HUES6 (cell line): ENCODE data around the gene OR10A4.
"Not testable (repeated sequence)": the region's sequence is repeated elsewhere in the genome, so short reads cannot be mapped to it uniquely, and the experiment has no call there.

ENCODE experiments used
- H3K27ac ChIP-seq: 2 replicates; pipeline ENCODE4 v1.7.0; 2013; ENCODE audit warnings: low read depth, mild to moderate bottlenecking, low read length, inconsistent platforms
- H3K27me3 ChIP-seq: 2 replicates; pipeline ENCODE4 v1.6.1; 2013; ENCODE audit warnings: low read length; ENCODE audit not compliant: control insufficient read depth, insufficient read depth
- H3K36me3 ChIP-seq: 2 replicates; pipeline ENCODE4 v1.6.1; 2013; ENCODE audit warnings: low read length; ENCODE audit not compliant: control insufficient read depth, insufficient read depth
- H3K4me1 ChIP-seq: 2 replicates; pipeline ENCODE4 v1.6.1; 2013; ENCODE audit warnings: low read length; ENCODE audit not compliant: control insufficient read depth, insufficient read depth
- H3K4me3 ChIP-seq: 2 replicates; pipeline ENCODE4 v1.5.1; 2013; ENCODE audit warnings: low read depth, low read length
- H3K9ac ChIP-seq: one replicate; pipeline ENCODE4 v1.6.1; 2013; ENCODE audit warnings: mild to moderate bottlenecking, low read length
- H3K9me3 ChIP-seq: 2 replicates; pipeline ENCODE4 v1.6.1; 2013; ENCODE audit warnings: low read depth, low read length; ENCODE audit not compliant: control insufficient read depth, insufficient read depth

OR10A4 gene, protein sequence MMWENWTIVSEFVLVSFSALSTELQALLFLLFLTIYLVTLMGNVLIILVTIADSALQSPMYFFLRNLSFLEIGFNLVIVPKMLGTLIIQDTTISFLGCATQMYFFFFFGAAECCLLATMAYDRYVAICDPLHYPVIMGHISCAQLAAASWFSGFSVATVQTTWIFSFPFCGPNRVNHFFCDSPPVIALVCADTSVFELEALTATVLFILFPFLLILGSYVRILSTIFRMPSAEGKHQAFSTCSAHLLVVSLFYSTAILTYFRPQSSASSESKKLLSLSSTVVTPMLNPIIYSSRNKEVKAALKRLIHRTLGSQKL

GRCh38 chr11:6876325-6876724 lies at the start of gene OR10A4:
OR10A4 (plus strand) TSS chr11:6876625; CDS start chr11:6876648, 23 bp downstream.
- Histone ChIP-seq H3K9ac (no peak within 1 kb of the TSS), H3K36me3 (no peaks in the 10 kb centered on the region), H3K9me3 (no peaks in the 10 kb centered on the region), H3K4me3 (no peak within 1 kb of the TSS), H3K27ac (no peak within 1 kb of the TSS), H3K4me1 (no peaks in the 10 kb centered on the region), H3K27me3 (no peaks in the 10 kb centered on the region)

DNA sequence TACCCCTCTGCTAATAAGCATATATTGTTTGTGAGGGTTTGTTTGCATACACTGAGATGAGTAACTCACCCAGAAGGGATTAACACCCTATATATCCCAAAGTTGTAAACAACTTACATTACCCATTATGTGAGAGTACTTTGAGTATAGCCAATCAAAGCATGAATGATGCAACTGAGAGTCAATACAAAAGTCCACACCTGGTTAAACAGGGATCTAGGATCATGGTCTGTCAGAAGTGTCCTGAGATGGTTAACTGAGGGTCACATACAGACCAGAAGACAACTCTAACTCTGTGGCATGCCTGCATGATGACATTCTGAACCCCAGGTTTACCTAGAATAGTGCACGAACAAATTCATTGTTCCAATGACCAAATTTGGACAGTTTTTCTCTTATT lies 48.3 kb upstream of the OR10A4 start:
- no peak overlapping the region for H3K9ac ChIP-seq
- no peaks in the 10 kb centered on the region for H3K27me3 ChIP-seq
- H3K9me3 ChIP-seq: no peaks in the 10 kb centered on the region
- no peak overlapping the region for H3K4me3 ChIP-seq
- H3K36me3 ChIP-seq: no peaks in the 10 kb centered on the region
- H3K27ac ChIP-seq: no peak overlapping the region
- no peaks in the 10 kb centered on the region for H3K4me1 ChIP-seq

DNA sequence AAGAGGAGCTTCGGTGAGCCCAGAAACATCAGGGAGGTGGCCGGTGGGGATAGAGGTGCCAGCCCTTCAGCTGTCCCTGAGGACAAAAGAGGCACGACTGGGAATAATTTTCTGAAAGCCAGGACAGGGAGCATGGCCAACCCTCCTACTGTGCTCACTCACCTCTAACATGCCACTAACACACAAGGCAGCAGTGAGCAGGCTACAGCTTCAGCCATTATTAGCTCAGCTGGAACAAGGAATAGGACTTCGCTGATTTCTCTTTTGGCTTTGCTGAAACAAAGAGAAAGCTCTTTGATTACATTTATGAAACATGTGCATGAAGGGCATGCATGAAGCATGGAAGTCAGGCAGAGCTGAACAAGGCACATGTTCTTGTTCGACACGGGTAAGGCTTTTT lies 43.1 kb upstream of the OR10A4 start:
- H3K27me3 ChIP-seq: no peaks in the 10 kb centered on the region
- no peak overlapping the region for H3K4me3 ChIP-seq
- H3K9me3 ChIP-seq: no peaks in the 10 kb centered on the region
- H3K9ac ChIP-seq: no peak overlapping the region
- H3K36me3 ChIP-seq: no peaks in the 10 kb centered on the region
- no peaks in the 10 kb centered on the region for H3K4me1 ChIP-seq
- H3K27ac ChIP-seq: no peak overlapping the region

- Histone ChIP-seq H3K4me1 (no peaks in the 10 kb centered on the region), H3K27me3 (no peaks in the 10 kb centered on the region), H3K4me3 (no peak overlapping the region), H3K36me3 (no peaks in the 10 kb centered on the region), H3K9ac (no peak overlapping the region), H3K9me3 (no peaks in the 10 kb centered on the region), H3K27ac (no peak overlapping the region)
These were observed 42.4 kb upstream of the OR10A4 start for GRCh38 chr11:6834021-6834420.

- Histone ChIP-seq H3K4me1 (peaks cover 4% of the 10 kb centered on the region; the same call in 1 of the 2 replicates), H3K27me3 (no peaks in the 10 kb centered on the region), H3K9me3 (peaks cover 5% of the 10 kb centered on the region; the same call in 1 of the 2 replicates), H3K27ac (no peak overlapping the region), H3K9ac (no peak overlapping the region), H3K4me3 (no peak overlapping the region), H3K36me3 (no peaks in the 10 kb centered on the region)
These were observed 34.7 kb upstream of the OR10A4 start for GRCh38 chr11:6841694-6842093.

- Histone ChIP-seq H3K4me3 (no peak overlapping the region), H3K27ac (no peak overlapping the region), H3K9me3 (peaks cover 5% of the 10 kb centered on the region; the same call in 1 of the 2 replicates), H3K27me3 (no peaks in the 10 kb centered on the region), H3K36me3 (no peaks in the 10 kb centered on the region), H3K9ac (no peak overlapping the region), H3K4me1 (peaks cover 12% of the 10 kb centered on the region)
These were observed 32.8 kb upstream of the OR10A4 start for GRCh38 chr11:6843670-6844069.

DNA sequence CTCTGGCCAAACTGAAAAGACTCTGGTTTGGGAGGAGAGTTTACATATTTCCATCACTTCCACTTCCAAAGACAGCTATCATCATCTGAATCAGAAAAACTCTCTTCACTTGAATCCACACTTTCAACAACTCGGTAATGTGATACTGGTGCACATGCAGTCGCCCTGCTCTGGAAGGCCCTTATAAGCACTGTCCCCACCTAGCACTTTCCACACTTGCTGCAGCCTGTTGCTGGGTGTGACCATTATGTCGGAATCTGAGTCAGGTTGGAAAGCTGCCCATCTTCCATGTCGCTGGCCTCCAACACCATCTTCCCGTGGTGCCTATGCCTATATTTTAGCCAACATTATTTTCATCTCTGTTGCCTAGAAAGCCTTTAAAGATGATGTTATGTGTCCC lies 32.1 kb upstream of the OR10A4 start:
- H3K4me3 ChIP-seq: no peak overlapping the region
- H3K27ac ChIP-seq: no peak overlapping the region
- no peaks in the 10 kb centered on the region for H3K36me3 ChIP-seq
- peaks cover 12% of the 10 kb centered on the region for H3K4me1 ChIP-seq
- no peak overlapping the region for H3K9ac ChIP-seq
- H3K9me3 ChIP-seq: peaks cover 5% of the 10 kb centered on the region; the same call in 1 of the 2 replicates
- no peaks in the 10 kb centered on the region for H3K27me3 ChIP-seq

GRCh38 chr11:6845383-6845782 lies 31.0 kb upstream of the OR10A4 start, which contains the start of gene OR10A5:
OR10A5 (plus strand) TSS chr11:6845683; CDS start chr11:6845683, 0 bp downstream.
- H3K27me3 ChIP-seq: no peaks in the 10 kb centered on the region
- H3K9me3 ChIP-seq: peaks cover 5% of the 10 kb centered on the region; the same call in 1 of the 2 replicates
- no peak within 1 kb of the TSS for H3K4me3 ChIP-seq
- peaks cover 12% of the 10 kb centered on the region for H3K4me1 ChIP-seq
- no peaks in the 10 kb centered on the region for H3K36me3 ChIP-seq
- no peak within 1 kb of the TSS for H3K9ac ChIP-seq
- no peak within 1 kb of the TSS for H3K27ac ChIP-seq

GRCh38 chr11:6850526-6850925 lies 25.9 kb upstream of the OR10A4 start:
- no peak overlapping the region for H3K9ac ChIP-seq
- H3K27me3 ChIP-seq: no peaks in the 10 kb centered on the region
- no peak overlapping the region for H3K4me3 ChIP-seq
- peaks cover 13% of the 10 kb centered on the region; the same call in 1 of the 2 replicates for H3K9me3 ChIP-seq
- no peak overlapping the region for H3K27ac ChIP-seq
- no peaks in the 10 kb centered on the region for H3K36me3 ChIP-seq
- H3K4me1 ChIP-seq: peaks cover 8% of the 10 kb centered on the region

DNA sequence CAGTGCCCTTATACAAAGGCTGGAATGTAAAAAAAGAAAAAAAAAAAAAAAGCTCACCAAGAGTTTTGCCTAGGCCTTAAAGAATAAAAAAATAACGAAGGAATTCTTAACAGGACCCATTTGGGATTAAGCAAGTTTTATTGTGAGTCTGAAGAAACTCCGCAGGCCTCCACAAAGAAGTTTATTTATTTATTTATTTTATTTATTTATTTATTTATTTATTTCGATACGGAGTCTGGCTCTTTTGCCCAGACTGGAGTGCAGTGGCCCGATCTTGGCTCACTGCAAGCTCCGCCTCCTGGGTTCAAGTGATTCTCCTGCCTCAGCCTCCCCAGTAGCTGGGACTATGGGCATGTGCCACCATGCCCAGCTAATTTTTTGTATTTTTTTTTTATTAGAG lies 21.6 kb upstream of the OR10A4 start:
- H3K4me1 ChIP-seq, H3K27ac ChIP-seq: not testable (repeated sequence)

GRCh38 chr11:6855971-6856541 lies 20.4 kb upstream of the OR10A4 start:
- Histone ChIP-seq H3K9ac (no peak overlapping the region), H3K27me3 (no peaks in the 10 kb centered on the region), H3K27ac (no peak overlapping the region), H3K4me3 (no peak overlapping the region), H3K4me1 (no peaks in the 10 kb centered on the region), H3K9me3 (peaks cover 11% of the 10 kb centered on the region; the same call in 1 of the 2 replicates), H3K36me3 (no peaks in the 10 kb centered on the region)

More for the DNA sequence above, 21.6 kb upstream of the OR10A4 start:
- H3K9me3 ChIP-seq: peaks cover 11% of the 10 kb centered on the region; the same call in 1 of the 2 replicates
- not testable (repeated sequence) for H3K36me3 ChIP-seq, H3K9ac ChIP-seq, H3K4me3 ChIP-seq, H3K27me3 ChIP-seq
